CD4-positive, alpha-beta T cell (primary cell): Measurements from ENCODE around the gene TNS3. TPM values are rescaled to one million over a fixed set of nuclear protein-coding genes. Genes with fewer than 3 reads are reported as not detected.

Source experiments
- ATAC-seq: fragments of 200-7000 bp; cut with Tn5 transposase; one replicate; pipeline ENCODE4 v1.10.0; 2022; ENCODE audit warnings: mild to moderate bottlenecking; ENCODE audit not compliant: poor library complexity
- CTCF ChIA-PET: fragments of 350-600 bp; sonication (Branson Sonifier 250); formaldehyde crosslinking; loops from one replicate; lab custom pipeline; 2021; ENCODE audit warnings: antibody characterized with exemption, inconsistent platforms; lab: Charles Lee
- POLR2A ChIA-PET: fragments of 350-600 bp; sonication (Branson Sonifier 250); formaldehyde crosslinking; loops from one replicate; lab custom pipeline; 2021; ENCODE audit warnings: antibody characterized with exemption, inconsistent platforms; lab: Charles Lee
- DNase-seq, 14 experiments: peaks; one replicate each; pipeline ENCODE4 v3.0.0-alpha.2; 2013 to 2020; ENCODE audit warnings: mixed read lengths in 2 of 14
- H3K27ac ChIP-seq, 2 donors: one replicate each; pipeline versions ENCODE4 v1.5.1 to v1.7.0; 2013; ENCODE audit warnings: low read length in 2 of 2, low read depth in 1 of 2, mild to moderate bottlenecking in 1 of 2
- H3K27me3 ChIP-seq, 2 experiments: 1 replicate in 1 of 2; 2 replicates in 1 of 2; pipeline versions ENCODE4 v1.6.1 to v1.7.0; 2013; ENCODE audit warnings: low read length in 2 of 2, control low read depth in 1 of 2, mild to moderate bottlenecking in 1 of 2, moderate library complexity in 1 of 2; ENCODE audit not compliant: insufficient read depth in 2 of 2, control insufficient read depth in 1 of 2
- H3K36me3 ChIP-seq: one replicate; pipeline ENCODE4 v1.6.1; 2013; ENCODE audit warnings: low read length, control low read depth; ENCODE audit not compliant: insufficient read depth
- H3K4me1 ChIP-seq: one replicate; pipeline ENCODE4 v1.6.1; 2013; ENCODE audit warnings: low read length, control low read depth; ENCODE audit not compliant: insufficient read depth
- H3K4me3 ChIP-seq: one replicate; pipeline ENCODE4 v1.5.1; 2013; ENCODE audit warnings: mild to moderate bottlenecking, low read length, moderate library complexity
- H3K9me3 ChIP-seq, 2 experiments: 1 replicate in 1 of 2; 2 replicates in 1 of 2; pipeline versions ENCODE4 v1.6.1 to v1.7.0; 2013; ENCODE audit warnings: low read length in 2 of 2, mild to moderate bottlenecking in 2 of 2, control low read depth in 1 of 2, moderate library complexity in 1 of 2; ENCODE audit not compliant: control insufficient read depth in 1 of 2, insufficient read depth in 1 of 2
- H3K27ac Mint-ChIP-seq: one replicate; pipeline ENCODE4 v1.8.0; 2020; ENCODE audit warnings: mixed read lengths
- H3K27me3 Mint-ChIP-seq: one replicate; pipeline ENCODE4 v1.8.0; 2021; ENCODE audit warnings: mixed read lengths
- H3K36me3 Mint-ChIP-seq: one replicate; pipeline ENCODE4 v1.8.0; 2021; ENCODE audit warnings: low read depth, mixed read lengths
- H3K4me1 Mint-ChIP-seq: one replicate; pipeline ENCODE4 v1.8.0; 2021; ENCODE audit warnings: low read depth, mixed read lengths
- H3K4me3 Mint-ChIP-seq: one replicate; pipeline ENCODE4 v1.8.0; 2020; ENCODE audit warnings: mild to moderate bottlenecking, mixed read lengths
- H3K9me3 Mint-ChIP-seq: one replicate; pipeline ENCODE4 v1.8.0; 2020; ENCODE audit warnings: mixed read lengths
- CTCF ChIP-seq: fragments of 200-600 bp; IDR thresholded peaks from one replicate; pipeline ENCODE4 v1.8.0; 2022; ENCODE audit warnings: antibody characterized with exemption, mild to moderate bottlenecking
- intact Hi-C, 2 experiments: fragments of 100-400 bp; cut with DNase I in 1 of 2; cut with micrococcal nuclease in 1 of 2; formaldehyde crosslinking; loops; one replicate each; pipeline versions ENCODE4 v1.15.1 to v1.9.0; 2023 to 2025; cut with DNase I, micrococcal nuclease
- total RNA-seq, 174 experiments: library from RNA in 2 of 174; stranded (reverse) in 2 of 174; gene quantifications; one replicate each; pipeline ENCODE4 v1.2.3 and lab custom pipeline; 2021 to 2026

TNS3 gene
- total RNA-seq, 2 experiments from 2014 or later, result 0.16 to 0.47 TPM

DNA sequence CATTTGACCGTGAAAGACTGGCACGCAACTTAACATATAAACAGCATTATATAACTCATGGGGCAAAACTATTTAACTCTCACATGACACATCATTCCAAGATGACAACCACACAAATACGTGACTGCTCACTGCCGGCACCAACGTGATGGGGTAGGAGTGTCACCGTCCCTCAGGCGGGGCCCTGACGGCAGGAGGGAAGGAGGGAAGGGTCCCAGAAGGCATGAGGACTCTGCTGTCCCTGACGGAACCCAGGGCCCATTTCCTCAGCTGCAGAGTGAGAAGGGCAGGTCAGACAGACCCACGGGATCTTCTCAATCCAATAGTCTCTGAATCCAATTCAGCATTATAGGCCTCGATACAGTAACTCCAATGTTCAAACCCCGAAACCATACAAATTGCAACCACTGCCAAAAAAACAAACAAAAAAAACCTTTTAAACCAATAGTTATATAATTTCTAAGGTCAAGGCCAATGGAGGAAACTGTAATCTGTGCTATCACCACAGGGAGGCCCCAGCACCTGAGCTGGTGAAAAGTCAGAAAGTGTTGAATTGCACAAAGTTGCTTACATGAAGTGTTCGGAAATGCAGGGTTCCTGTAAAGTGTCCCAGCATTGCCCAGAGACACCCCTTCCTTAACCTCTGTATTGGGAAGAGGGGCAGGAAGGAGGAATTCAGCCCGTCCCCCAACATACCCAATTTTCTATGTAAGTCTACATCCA lies 137.4 kb downstream of the TNS3 start:
- no peak overlapping the region for H3K27ac Mint-ChIP-seq
- Histone ChIP-seq H3K36me3 (no peaks in the 10 kb centered on the region), H3K4me1 (no peaks in the 10 kb centered on the region), H3K9me3 (peaks cover 0 to 28% of the 10 kb centered on the region in 2 experiments), H3K27me3 (no peaks in the 10 kb centered on the region), H3K4me3 (no peak overlapping the region), H3K27ac (no peak overlapping the region)
- CTCF ChIA-PET, result no interaction called here
- intact Hi-C loops, result no loop called here
- H3K36me3 Mint-ChIP-seq, result no peaks in the 10 kb centered on the region
- no peaks in the 10 kb centered on the region for H3K4me1 Mint-ChIP-seq
- POLR2A ChIA-PET, result no interaction called here
- no peak for ATAC-seq
- no peaks in the 10 kb centered on the region for H3K9me3 Mint-ChIP-seq
- TF ChIP-seq CTCF, result no peak
- no peak overlapping the region for H3K4me3 Mint-ChIP-seq
- DNase-seq, result no peak
- H3K27me3 Mint-ChIP-seq, result no peaks in the 10 kb centered on the region

DNA sequence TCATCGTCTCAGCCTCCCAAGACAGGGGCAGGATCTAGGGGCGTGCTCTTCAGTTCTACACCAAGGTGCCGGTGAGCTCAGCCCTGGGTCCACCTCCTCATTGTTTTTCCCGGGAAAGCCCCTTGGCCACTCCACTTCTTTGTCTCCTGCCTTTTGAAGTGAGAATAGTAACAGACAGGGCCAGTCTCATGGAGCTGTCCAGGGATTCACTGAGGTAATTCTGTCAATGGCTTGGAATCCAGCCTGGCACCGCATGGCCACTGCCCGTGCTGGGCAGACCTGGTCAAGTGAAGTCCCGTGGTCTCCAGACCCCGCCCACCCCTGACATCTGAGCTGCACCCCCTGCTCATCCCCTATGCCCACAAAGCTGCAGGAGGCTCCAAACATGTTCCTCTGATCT lies 138.9 kb downstream of the TNS3 start:
- no peak for ATAC-seq
- TF ChIP-seq CTCF, result no peak
- H3K4me1 ChIP-seq, result no peaks in the 10 kb centered on the region
- no peak overlapping the region for H3K4me3 ChIP-seq
- H3K27ac ChIP-seq, result no peak overlapping the region
- H3K4me3 Mint-ChIP-seq, result no peak overlapping the region
- H3K4me1 Mint-ChIP-seq, result no peaks in the 10 kb centered on the region
- ChIA-PET POLR2A (no interaction called here), CTCF (no interaction called here)
- no peak for DNase-seq
- H3K36me3 ChIP-seq, result no peaks in the 10 kb centered on the region
- H3K36me3 Mint-ChIP-seq, result no peaks in the 10 kb centered on the region
- H3K27ac Mint-ChIP-seq, result no peak overlapping the region
- peaks cover 0 to 30% of the 10 kb centered on the region in 2 experiments for H3K9me3 ChIP-seq
- no peaks in the 10 kb centered on the region for H3K27me3 ChIP-seq
- no peaks in the 10 kb centered on the region for H3K27me3 Mint-ChIP-seq
- intact Hi-C loops, result no loop called here
- no peaks in the 10 kb centered on the region for H3K9me3 Mint-ChIP-seq

DNA sequence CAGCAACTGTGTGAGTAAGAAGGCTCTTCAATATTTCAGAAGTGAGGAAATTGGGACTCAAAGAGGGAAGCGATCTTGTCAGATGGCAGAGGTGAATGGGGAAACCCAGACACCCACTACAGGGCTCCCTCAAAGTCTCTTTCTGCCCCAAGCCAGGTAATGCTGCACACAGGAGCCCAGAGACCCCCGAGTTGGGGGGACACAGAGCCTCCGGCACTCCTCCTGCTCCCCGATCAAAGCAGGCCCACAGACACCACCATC lies 139.4 kb downstream of the TNS3 start:
- no peaks in the 10 kb centered on the region for H3K4me1 ChIP-seq
- intact Hi-C loops, result no loop called here

More for the DNA sequence above, 139.4 kb downstream of the TNS3 start:
- ATAC-seq, result no peak
- Histone ChIP-seq H3K9me3 (peaks cover 0 to 25% of the 10 kb centered on the region in 2 experiments), H3K27me3 (no peaks in the 10 kb centered on the region), H3K36me3 (no peaks in the 10 kb centered on the region), H3K27ac (no peak overlapping the region), H3K4me3 (no peak overlapping the region)
- ChIA-PET POLR2A (no interaction called here), CTCF (no interaction called here)
- no peak for DNase-seq
- no peaks in the 10 kb centered on the region for H3K27me3 Mint-ChIP-seq
- H3K36me3 Mint-ChIP-seq, result no peaks in the 10 kb centered on the region
- no peaks in the 10 kb centered on the region for H3K9me3 Mint-ChIP-seq
- TF ChIP-seq CTCF, result no peak
- H3K27ac Mint-ChIP-seq, result no peak overlapping the region
- H3K4me3 Mint-ChIP-seq, result no peak overlapping the region
- H3K4me1 Mint-ChIP-seq, result no peaks in the 10 kb centered on the region
